Measurements from ENCODE around the gene ODAPH.
"Not testable (repeated sequence)": the region's sequence is repeated elsewhere in the genome, so short reads cannot be mapped to it uniquely, and the experiment has no call there.

Gene ODAPH, protein sequence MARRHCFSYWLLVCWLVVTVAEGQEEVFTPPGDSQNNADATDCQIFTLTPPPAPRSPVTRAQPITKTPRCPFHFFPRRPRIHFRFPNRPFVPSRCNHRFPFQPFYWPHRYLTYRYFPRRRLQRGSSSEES

DNA sequence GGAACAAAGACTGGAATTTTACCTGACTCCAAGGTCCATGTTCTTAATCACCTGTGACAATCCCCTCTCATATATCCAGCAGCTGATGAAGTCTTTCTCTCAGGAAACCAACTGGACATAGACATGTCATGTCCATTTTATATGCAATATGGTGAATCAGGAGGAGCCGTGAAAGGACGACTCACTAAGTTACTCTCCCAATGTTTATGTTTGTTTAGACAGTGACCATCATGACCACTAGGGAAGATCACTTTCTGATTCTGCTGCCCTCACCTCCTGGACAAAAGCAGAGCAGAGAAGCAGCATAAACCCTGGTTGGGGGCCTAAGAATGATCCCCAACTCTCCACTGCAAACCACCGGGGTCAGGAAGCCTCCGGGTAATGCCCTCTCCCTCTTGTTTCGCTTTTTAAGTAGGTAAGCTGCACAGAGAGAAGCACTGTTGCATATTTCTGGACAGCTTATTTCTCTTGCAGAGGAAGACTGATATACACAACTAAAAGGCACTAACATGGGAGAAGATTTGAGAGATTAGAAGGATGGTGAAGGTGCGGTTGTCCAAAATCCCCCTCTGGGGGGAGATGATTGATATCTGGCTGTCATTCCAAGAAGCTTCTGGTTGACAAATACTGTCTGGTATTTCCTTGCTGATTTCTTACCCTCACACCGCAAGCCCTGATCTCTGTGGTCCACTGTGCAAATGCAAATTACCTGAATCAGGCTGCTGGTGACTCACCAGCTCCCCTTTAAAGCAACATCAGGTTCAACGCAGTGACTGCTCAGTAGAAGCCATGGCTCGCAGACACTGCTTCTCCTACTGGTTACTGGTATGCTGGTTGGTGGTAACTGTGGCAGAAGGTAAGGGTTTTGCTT, at the start of gene ODAPH:
ODAPH (plus strand) TSS at position 773 of the 871 bp plus-strand sequence; CDS start at position 790, 17 bp downstream.
- DNase-seq (ENCODE audit: low read depth): no peak

GRCh38 chr4:75509592-75509991, 46.3 kb upstream of the ODAPH start:
- not testable (repeated sequence) for DNase-seq (ENCODE audit: low read depth)

DNA sequence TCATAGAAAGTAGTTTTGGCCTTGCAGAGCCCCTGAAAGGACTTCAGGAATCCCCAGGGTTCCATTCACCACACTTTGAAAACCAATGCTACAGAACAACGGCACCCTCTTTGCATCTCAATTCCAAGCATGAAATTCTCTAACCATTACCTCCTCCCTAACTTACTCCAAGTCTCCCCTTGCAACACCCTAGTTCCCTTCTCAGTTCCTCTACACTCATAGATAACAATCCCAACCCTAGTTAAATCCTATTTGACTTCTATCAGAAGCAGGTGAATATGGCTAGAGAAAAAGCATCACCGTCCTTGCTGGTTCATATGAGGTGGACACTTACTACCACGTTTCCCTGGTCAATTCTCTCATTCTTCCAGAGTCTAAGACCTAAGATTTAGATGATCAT, 44.0 kb upstream of the ODAPH start:
- DNase-seq (ENCODE audit: low read depth): no peak

GRCh38 chr4:75512386-75513211, 43.3 kb upstream of the ODAPH start:
- DNase-seq (ENCODE audit: low read depth): peak; percentile 86

DNA sequence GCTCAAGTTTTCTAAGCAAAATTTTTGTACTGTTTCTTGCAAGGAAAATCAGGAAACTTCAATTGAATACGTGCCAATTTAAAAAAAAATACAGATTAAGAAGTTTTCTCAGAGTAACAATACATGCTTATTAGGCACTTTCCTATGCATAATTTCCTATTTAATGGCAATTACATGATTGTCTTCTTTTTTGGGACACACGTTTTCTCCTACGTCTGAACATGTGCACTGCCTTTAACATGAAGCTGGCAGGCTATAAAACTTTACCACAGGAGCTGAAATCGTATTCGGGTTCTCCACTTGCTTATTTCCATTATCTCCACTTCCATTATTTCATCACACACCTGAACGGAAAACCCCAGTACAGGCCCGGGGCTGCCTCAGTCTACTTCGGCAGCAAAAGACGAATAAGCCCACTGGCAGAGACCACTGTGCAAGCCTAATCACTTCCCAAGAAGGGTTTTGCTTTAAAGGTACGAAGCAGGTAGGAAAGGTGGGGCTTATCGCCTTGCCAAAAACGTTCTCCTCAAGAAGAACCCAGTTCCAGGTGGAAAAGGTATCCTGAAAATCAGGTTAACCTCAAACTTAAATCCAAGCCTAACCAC, 42.2 kb upstream of the ODAPH start:
- DNase-seq (ENCODE audit: low read depth): no peak

DNA sequence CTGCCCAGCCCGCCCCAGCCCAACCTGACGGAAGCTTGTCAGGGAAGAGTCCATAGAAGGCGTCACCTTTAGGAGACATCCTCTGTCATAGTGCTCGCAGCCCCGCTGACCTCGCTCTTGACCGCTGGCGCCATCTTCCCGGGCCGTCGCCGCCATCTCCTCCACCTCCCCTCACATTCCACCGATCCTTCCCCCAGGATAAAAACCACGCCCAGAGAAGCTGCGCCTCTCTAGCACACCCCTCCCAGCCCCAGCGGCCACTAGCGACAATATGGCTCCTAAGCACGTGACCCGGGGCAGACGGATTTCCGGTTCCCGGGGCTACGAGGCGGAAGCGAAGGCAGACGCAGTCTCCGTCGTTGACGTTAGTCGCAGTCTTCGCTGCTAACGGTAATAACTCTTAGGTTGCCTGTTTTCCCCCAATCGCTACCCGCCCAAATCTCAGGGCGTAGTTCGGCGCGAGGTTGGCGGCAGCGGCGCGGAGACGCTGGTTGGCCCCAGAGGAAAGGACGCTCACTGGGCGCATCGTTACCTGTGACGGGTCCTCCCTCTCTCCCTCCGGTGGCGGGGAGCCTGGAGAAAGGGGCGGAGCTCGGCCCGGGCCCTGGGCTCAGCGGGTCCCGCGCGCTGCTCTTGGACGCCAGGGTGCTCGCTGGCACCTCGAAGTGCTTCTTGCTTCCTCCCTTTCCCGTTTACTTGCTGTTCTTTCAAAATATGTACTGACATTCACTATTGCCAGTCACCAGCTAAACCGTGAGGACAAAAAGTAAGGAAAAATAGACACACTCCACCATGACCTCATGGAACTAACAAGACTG, 41.5 kb upstream of the ODAPH start, which contains the start of the genes RCHY1 and THAP6:
RCHY1 (minus strand) TSS at position 273 of the 818 bp plus-strand sequence; CDS start at position 156, 117 bp downstream.
THAP6 (plus strand) TSS at position 343 of the 818 bp plus-strand sequence. CDS start 980 bp downstream, outside the sequence.
- peak; percentile 80 for DNase-seq (ENCODE audit: low read depth)

DNA sequence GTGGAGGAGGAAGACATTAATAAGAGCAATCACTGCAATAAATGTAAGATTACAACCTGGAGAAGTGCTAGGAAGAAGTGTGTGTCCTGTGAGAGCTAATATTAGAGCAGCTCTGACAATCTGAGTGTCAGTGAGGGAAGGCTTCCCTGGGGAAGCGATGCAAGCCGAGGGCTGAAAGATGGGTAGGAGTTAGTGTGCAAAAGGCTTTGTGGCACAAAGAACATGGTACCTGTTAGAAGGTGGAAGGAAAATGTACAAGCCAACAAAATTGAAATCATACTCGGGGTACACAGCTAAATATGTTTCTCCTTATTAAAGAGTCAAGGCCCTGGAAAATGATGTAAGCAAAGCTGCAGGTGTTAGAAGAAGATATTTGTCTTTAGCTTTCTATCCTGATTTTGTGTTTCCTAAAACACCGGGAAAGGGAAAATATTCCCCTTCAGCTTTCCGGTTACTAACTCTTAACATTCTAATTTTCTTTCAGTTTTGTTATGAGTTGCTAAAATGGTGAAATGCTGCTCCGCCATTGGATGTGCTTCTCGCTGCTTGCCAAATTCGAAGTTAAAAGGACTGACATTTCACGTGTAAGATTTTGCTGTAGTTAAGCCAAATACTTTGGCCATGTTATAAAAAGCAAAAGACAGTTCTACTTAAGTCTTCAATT, 40.8 kb upstream of the ODAPH start:
- no peak for DNase-seq (ENCODE audit: low read depth)

- DNase-seq (ENCODE audit: low read depth): no peak
Observed at GRCh38 chr4:75516144-75516543, 39.7 kb upstream of the ODAPH start.

GRCh38 chr4:75519452-75519851, 36.4 kb upstream of the ODAPH start:
- not testable (repeated sequence) for DNase-seq (ENCODE audit: low read depth)

- no peak for DNase-seq (ENCODE audit: low read depth)
Observed at GRCh38 chr4:75525086-75525485, 30.8 kb upstream of the ODAPH start.

GRCh38 chr4:75525910-75526309, 30.0 kb upstream of the ODAPH start:
- DNase-seq (ENCODE audit: low read depth): no peak

- no peak for DNase-seq (ENCODE audit: low read depth)
Observed at GRCh38 chr4:75527482-75527881, 28.4 kb upstream of the ODAPH start.

DNA sequence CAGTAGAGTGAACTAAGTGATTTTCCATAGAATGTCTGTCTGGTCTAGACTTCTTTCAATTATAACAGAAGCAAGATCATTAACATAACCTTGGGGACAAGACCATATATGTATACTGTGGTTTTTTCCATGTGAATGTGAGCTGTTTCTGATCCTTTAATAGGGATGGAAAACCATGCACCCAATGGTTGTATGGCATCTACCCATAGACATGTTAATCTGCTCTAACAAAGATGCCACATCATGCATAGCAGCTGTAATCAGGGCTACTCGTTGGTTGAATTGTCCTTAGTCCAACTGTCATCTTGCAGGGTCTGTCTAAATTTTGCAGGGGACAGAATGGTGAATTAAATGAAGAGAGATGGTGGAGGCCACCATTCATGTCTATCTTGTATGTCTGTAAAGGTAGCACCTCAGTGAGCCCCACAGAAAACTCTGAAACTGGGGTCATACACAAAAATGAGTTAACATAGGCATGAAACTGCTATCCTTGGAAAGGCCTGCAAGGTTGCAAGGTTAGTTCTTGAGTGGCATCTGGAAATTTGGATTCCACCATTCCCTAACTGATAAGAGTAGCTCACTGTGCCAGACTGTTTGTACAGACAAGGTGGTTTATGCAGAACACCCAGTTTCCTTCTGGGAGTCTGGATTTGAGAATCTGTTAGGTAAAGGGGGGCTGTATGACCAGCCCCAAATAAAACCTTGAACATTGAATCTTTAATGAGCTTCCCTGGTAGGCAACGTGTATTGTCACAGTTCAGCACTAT, 25.1 kb upstream of the ODAPH start:
- DNase-seq (ENCODE audit: low read depth): no peak

- not testable (repeated sequence) for DNase-seq (ENCODE audit: low read depth)
Observed at GRCh38 chr4:75531536-75532143, 24.2 kb upstream of the ODAPH start.

DNA sequence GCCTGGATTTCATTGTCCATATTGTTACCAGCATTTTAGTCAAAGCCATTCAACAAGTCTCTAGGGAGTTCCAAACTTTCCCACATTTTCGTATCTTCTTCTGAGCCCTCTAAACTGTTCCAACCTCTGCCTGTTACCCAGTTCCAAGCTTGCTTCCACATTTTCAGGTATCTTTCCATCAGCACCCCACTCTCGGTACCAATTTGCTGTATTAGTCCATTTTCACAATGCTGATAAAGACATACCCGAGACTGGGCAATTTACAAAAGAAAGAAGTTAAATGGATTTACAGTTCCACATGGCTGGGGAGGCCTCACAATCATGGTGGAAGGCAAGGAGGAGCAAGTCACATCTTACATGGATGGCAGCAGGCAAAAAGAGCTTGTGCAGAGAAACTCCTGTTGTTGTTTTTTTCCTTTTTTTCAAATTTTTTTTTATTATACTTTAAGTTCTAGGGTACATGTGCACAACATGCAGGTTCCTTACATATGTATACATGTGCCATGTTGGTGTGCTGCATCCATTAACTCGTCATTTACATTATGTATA, 22.5 kb upstream of the ODAPH start:
- DNase-seq (ENCODE audit: low read depth): not testable (repeated sequence)

DNA sequence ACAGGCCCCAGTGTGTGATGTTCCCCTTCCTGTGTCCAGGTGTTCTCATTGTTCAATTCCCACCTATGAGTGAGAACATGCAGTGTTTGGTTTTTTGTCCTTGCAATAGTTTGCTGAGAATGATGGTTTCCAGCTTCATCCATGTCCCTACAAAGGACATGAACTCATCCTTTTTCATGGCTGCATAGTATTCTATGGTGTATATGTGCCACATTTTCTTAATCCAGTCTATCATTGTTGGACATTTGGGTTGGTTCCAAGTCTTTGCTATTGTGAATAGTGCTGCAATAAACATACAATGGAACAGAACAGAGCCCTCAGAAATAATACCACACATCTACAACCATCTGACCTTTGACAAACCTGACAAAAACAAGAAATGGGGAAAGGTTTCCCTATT, 21.9 kb upstream of the ODAPH start:
- not testable (repeated sequence) for DNase-seq (ENCODE audit: low read depth)

- not testable (repeated sequence) for DNase-seq (ENCODE audit: low read depth)
Observed at GRCh38 chr4:75537308-75537707, 18.6 kb upstream of the ODAPH start.

DNA sequence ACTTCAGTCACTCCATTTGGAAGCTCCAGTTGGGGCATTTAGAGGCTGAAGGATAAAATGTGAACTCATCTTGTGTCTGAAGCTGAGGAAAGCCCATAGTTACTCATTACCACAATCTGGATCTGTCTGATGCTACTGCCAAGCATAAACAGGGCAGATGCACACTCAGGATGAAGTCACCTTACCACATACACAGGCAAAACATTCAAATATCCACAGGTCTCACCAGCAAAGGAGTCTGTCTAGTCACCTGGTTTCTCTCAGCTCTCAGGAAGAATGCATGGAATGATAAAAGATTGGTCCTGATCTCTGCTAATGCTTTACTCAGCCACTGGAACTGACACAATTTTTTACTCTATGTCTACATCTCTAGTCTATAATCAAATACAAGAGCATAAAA, 13.0 kb upstream of the ODAPH start:
- no peak for DNase-seq (ENCODE audit: low read depth)

DNA sequence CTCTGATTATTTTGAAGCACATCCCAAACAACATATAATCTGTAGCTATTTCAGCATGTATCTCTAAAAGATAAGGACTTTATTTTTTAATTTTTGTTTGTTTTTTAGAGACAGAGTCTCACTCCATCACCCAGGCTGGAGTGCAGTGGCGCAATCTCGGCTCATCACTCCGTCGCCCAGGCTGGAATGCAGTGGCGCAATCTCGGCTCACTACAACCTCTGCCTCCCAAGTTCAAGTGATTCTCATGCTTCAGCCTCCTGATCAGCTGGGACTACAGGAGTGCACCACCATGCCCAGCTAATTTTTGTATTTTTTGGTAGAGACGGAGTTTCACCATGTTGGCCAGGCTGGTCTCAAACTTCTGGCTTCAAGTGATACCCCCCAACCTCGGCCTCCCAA, 11.6 kb upstream of the ODAPH start:
- not testable (repeated sequence) for DNase-seq (ENCODE audit: low read depth)

All from CMK (cell line).